Measurements from ENCODE around the gene MEA1.

MEA1 gene

DNA sequence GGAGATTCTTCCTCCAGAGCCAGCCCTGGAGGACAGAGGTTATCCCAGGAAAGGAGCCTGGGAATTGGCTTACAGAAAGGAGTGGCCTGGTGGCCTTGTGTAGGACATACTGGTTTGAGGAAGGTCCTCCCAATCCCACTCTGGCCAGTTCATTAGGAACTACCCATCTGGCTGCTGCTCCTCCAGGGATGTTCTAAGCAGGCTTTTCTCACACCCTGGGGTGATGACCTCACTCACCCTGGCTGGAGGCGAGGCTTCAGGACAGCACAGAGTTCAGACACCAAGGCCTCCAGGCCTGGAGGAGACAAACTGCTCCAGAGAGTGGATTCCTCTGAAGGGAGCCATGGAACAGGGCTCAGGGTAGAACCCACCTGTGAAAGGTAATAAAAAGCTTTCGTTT lies 44.3 kb downstream of the MEA1 start:
- DNase-seq, result no peak

DNA sequence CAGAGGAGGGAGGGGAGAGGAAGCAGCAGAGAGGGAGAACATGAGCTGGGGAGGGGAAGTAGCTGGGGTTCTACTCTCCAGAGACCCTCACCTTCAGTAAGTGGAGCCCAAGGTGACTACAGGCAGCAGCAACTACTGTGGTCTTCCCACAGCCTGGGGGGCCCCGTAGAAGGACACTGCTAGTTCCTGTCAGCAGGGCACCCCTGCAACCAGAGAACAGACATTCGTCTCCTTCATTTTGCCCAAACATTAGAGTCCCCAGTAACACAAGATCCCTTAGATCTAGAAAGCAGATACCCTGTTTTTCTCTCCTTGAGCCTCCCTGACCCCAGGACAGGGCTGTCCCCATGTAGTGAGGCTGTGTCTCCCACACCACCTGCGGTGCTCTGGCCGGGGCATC lies 45.0 kb downstream of the MEA1 start:
- no peak for DNase-seq

GRCh38 chr6:42968126-42968701 lies 45.5 kb downstream of the MEA1 start:
- no peak for DNase-seq

- no peak for DNase-seq
Observed at GRCh38 chr6:42967228-42967627, 46.5 kb downstream of the MEA1 start.

- DNase-seq, result no peak
Observed at GRCh38 chr6:42966571-42966970, 47.2 kb downstream of the MEA1 start.

DNA sequence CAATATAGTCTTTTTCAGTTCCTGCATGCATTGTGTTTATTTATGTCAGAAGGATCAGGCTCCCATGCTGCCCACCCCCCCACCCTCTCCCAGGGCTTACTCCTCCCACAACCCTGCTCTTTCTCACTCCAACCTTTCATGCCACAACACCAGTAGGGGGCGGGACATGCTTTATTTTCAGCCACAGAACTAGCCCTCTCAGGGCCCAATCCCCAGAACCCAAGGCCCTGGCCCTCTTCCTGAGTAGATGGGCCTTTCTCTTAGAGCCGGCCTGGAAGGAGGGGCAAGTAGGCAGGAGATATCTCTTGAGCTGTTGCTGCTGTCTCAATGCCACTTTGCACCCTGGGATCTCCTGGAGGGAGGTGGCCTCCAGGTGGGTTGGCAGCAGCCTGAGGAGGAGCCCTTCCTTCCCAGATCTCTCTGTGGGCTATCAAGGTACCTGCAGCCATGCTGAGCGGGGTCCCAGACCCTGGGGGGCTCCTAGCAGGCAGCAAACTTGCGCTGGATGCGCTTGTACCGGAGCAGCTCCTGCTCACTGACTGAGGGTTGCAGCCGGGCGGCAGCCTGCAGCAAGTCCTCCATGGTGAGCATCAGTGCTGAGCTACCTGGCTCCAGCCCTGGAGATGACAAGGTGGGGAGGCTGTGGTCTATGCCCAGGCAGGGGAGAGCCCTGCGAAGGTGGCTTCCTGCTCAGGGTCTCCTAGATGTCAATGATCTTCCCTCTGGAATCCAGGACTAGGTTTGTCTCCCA lies 49.7 kb downstream of the MEA1 start:
- DNase-seq, result no peak

DNA sequence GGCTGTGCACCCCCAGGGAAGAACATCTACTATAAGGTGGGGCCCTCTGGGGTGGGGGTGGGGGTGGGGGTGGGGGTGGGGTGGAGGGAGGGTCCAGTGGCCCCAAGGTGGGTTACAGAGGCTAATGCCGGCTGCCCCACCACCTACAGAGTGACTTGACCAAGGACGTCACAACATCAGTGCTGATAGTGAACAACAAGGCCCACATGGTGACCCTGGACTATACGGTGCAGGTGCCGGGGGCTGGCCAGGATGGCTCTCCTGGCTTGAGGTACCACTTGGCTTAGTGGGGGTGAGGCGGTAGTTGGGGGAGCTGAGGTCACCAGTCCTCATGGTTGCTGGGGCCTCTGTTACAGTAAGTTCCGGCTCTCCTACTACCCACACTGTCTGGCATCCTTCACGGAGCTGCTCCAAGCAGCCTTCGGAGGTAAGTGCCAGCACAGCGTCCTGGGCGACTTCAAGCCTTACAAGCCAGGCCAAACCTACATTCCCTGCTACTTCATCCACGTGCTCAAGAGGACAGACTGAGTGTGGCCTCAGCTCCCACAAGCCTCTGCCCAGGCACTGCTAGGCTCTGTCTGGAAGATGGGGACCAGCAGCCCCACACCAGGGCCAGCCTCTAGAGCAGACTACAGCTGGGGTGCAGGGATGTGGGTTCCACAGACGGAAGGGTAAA lies 50.4 kb downstream of the MEA1 start:
- no peak for DNase-seq

DNA sequence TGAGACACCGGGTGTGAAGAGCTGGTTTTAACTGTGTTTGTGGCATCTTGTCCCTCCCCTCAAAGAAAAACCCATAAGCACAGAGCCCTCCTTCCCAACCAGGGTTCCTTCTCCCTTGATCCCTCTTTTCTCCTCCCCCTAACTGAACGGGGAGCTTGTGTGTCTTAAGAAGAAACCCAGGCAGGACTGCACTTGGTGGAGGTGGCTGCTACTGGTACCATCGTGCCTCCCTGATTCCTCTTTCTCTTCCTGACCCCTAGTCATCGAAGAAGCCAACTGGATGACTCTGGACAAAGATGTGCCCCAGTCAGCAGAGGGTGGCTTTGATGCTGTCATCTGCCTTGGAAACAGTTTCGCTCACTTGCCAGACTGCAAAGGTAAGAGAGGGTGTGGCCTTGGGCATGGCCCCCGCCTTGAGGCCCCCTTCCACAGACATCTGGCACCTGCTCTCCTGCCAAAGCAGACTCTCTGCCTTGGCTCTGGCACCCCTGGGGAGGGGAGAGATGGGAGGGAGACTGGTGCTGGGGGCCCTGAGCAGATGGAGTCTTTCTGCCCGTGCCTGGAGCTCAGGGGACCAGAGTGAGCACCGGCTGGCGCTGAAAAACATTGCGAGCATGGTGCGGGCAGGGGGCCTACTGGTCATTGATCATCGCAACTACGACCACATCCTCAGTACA lies 51.1 kb downstream of the MEA1 start:
- no peak for DNase-seq

DNA sequence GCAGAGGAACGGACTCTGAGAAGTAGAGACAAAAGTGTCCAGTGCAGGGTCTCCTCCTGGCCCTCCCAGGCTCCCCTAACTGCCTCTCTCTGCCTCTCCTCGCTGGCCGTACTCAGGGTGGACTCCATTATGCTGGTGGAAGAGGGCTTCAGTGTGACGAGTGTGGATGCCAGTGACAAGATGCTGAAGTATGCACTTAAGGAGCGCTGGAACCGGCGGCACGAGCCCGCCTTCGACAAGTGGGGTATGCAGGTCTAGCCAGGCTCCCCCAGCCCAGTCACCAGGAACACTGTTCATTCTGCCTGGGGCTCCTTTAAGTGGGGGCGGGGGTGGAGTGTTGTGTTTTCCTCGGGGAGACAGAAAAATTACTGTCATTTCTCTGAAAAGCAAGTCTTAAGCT lies 51.6 kb downstream of the MEA1 start:
- DNase-seq, result no peak
